A549 (cell line): ENCODE data around the gene RCN2. TPM values are rescaled to one million over a fixed set of nuclear protein-coding genes. Genes with fewer than 3 reads are reported as not detected.
"Not testable (repeated sequence)": the region's sequence is repeated elsewhere in the genome, so short reads cannot be mapped to it uniquely, and the experiment has no call there.

Source experiments
- ATAC-seq, 2 experiments: fragments of 200-7000 bp in 1 of 2; fragments of >200 bp in 1 of 2; cut with Nextera tagmentation in 1 of 2; cut with Tn5 transposase in 1 of 2; 3 replicates each; pipeline versions ENCODE4 v1.8.0 to v1.9.1; 2018 to 2020; ENCODE audit warnings: mild to moderate bottlenecking in 1 of 2, moderate library complexity in 1 of 2
- CTCF ChIA-PET: fragments of 300-600 bp; sonication (Branson Sonifier 250); formaldehyde crosslinking; extraction: SDS; loops from one replicate; lab custom pipeline; 2021; ENCODE audit warnings: antibody characterized with exemption, inconsistent platforms; lab: Yijun Ruan, JAX
- POLR2A ChIA-PET: fragments of 350-600 bp; formaldehyde crosslinking; extraction: SDS; loops from one replicate; lab custom pipeline; 2021; ENCODE audit warnings: antibody characterized with exemption, inconsistent platforms; lab: Yijun Ruan, JAX
- DNase-seq, 2 experiments: peaks; one replicate each; pipeline versions ENCODE4 v3.0.0 to v3.0.0-alpha.2; 2011 to 2016; ENCODE audit warnings: low read depth in 1 of 2, low spot score in 1 of 2
- FAIRE-seq: peaks from 2 replicates; lab custom pipeline; 2011; peaks lifted over from hg19 to GRCh38; lab: Jason Lieb, UNC
- H3K27ac ChIP-seq, 2 experiments: fragments of >200 bp; sonication (Bioruptor Twin); formaldehyde crosslinking; 3 replicates each; pipeline ENCODE4 v1.5.1; 2016 to 2017
- H3K4me1 ChIP-seq: fragments of >200 bp; sonication (Bioruptor Twin); formaldehyde crosslinking; 3 replicates; pipeline ENCODE4 v1.6.1; 2016
- H3K4me2 ChIP-seq: fragments of >200 bp; sonication (Bioruptor Twin); formaldehyde crosslinking; 3 replicates; pipeline ENCODE4 v1.6.1; 2016
- H3K4me3 ChIP-seq: fragments of >200 bp; sonication (Bioruptor Twin); formaldehyde crosslinking; 3 replicates; pipeline ENCODE4 v1.5.1; 2016
- H3K9me3 ChIP-seq: fragments of >200 bp; sonication (Bioruptor Twin); formaldehyde crosslinking; 3 replicates; pipeline ENCODE4 v1.6.1; 2016
- ATOH8 ChIP-seq: fragments of 250-450 bp; sonication (Bioruptor Pico); IDR thresholded peaks from 2 replicates; pipeline ENCODE4 v1.5.0; 2020; ENCODE audit warnings: low read depth, mild to moderate bottlenecking, moderate library complexity
- CBX2 ChIP-seq: fragments of 200-600 bp; sonication (generic); IDR thresholded peaks from 2 replicates; pipeline ENCODE4 v1.6.1; 2016; ENCODE audit warnings: low read depth, mild to moderate bottlenecking, borderline replicate concordance
- CHD2 ChIP-seq: fragments of 150-350 bp; IDR thresholded peaks from 2 replicates; pipeline ENCODE4 v1.6.1; 2014; ENCODE audit warnings: low read length; ENCODE audit not compliant: partially characterized antibody
- CHD4 ChIP-seq: fragments of 200-600 bp; sonication (generic); IDR thresholded peaks from 2 replicates; pipeline ENCODE4 v1.6.1; 2016; ENCODE audit warnings: antibody characterized with exemption, mild to moderate bottlenecking, borderline replicate concordance
- E2F6 ChIP-seq: IDR thresholded peaks from 2 replicates; pipeline ENCODE4 v1.6.1; 2012; ENCODE audit warnings: low read depth, borderline replicate concordance
- EP300 ChIP-seq, 2 experiments: fragments of >200 bp; sonication (Bioruptor Twin); formaldehyde crosslinking; IDR thresholded peaks; 2 replicates in 1 of 2; 3 replicates in 1 of 2; pipeline ENCODE4 v1.6.1; 2016 to 2017
- ESRRA ChIP-seq: fragments of 150-350 bp; IDR thresholded peaks from 2 replicates; pipeline ENCODE4 v1.6.1; 2014; ENCODE audit warnings: mild to moderate bottlenecking, low read length, borderline replicate concordance
- FOXS1 ChIP-seq: fragments of 250-450 bp; sonication (Bioruptor Pico); IDR thresholded peaks from 2 replicates; pipeline ENCODE4 v1.5.0; 2020; ENCODE audit warnings: mild to moderate bottlenecking, moderate library complexity
- HOXA7 ChIP-seq: fragments of 250-450 bp; sonication (Bioruptor Pico); IDR thresholded peaks from 2 replicates; pipeline ENCODE4 v1.5.0; 2020; ENCODE audit warnings: mild to moderate bottlenecking, moderate library complexity
- JUNB ChIP-seq: fragments of >200 bp; sonication (Bioruptor Twin); formaldehyde crosslinking; IDR thresholded peaks from 2 replicates; pipeline ENCODE4 v1.6.1; 2016
- KDM1A ChIP-seq: fragments of 200-600 bp; sonication (generic); IDR thresholded peaks from 2 replicates; pipeline ENCODE4 v1.6.1; 2016; ENCODE audit warnings: low read depth, mild to moderate bottlenecking
- MYC ChIP-seq: IDR thresholded peaks from 2 replicates; pipeline ENCODE4 v1.6.1; 2012; ENCODE audit warnings: mild to moderate bottlenecking, inconsistent platforms, low read length, improper control_type of control experiment, borderline replicate concordance
- RAD21 ChIP-seq, 2 experiments: fragments of >200 bp in 1 of 2; sonication (Bioruptor Twin) in 1 of 2; formaldehyde crosslinking in 1 of 2; IDR thresholded peaks in 1 of 2; conservative IDR thresholded peaks in 1 of 2; 2 replicates in 1 of 2; 3 replicates in 1 of 2; pipeline ENCODE4 v1.6.1; 2012 to 2018; ENCODE audit warnings: inconsistent platforms in 1 of 2
- RNF2 ChIP-seq: fragments of 200-600 bp; sonication (generic); IDR thresholded peaks from 2 replicates; pipeline ENCODE4 v1.6.1; 2016; ENCODE audit warnings: low read depth, mild to moderate bottlenecking, antibody characterized with exemption, moderate library complexity, borderline replicate concordance
- SREBF2 ChIP-seq: fragments of 450-650 bp; IDR thresholded peaks from 2 replicates; pipeline ENCODE4 v1.6.1; 2014; ENCODE audit warnings: mild to moderate bottlenecking, moderate library complexity
- WGBS: methylation state at CpG from one replicate; pipeline ENCODE4 v1.1.6; 2017; ENCODE audit errors: missing lambda C conversion rate; 5-methylcytosine and 5-hydroxymethylcytosine counted together
- polyA plus RNA-seq, 4 experiments: library from polyadenylated mRNA; depleted of rRNA in 3 of 4; stranded (reverse); fragments of >200 nt; fragmentation: RNase III in 1 of 4; extraction: RNeasy Plus Mini Kit Qiagen cat#74134 plus additional on column Dnase treatment in 1 of 4; gene quantifications; 2 replicates in 3 of 4; 3 replicates in 1 of 4; pipeline ENCODE4 v1.2.3, GENCODE V29; 2011 to 2017

Gene RCN2
- polyA plus RNA-seq, 2 of the 4 experiments (the other 2 are of a cell fraction) = 81.3 to 152 TPM

GRCh38 chr15:76894174-76894573 lies 37.4 kb upstream of the RCN2 start:
- DNase-seq = no peak
- H3K4me3 ChIP-seq = no peak overlapping the region
- TF ChIP-seq EP300 (IDR thresholded peaks at IDR 0.05) (no peak), RAD21 (conservative IDR thresholded peaks at IDR 0.05 in 1 of 2, IDR thresholded peaks at IDR 0.05 in 1 of 2) (no peak), SREBF2 (no peak), CHD2 (no peak), FOXS1 (no peak), ESRRA (no peak), CHD4 (no peak), JUNB (no peak), CBX2 (no peak)
- TF ChIP-seq, all 56 proteins: peak for 0
- Histone ChIP-seq H3K4me2 (no peak overlapping the region), H3K27ac (no peak overlapping the region), H3K4me1 (no peaks in the 10 kb centered on the region), H3K9me3 (no peaks in the 10 kb centered on the region)
- POLR2A ChIA-PET = no interaction called here
- FAIRE-seq (no peak), ATAC-seq (no peak)
- CTCF ChIA-PET = interaction anchor here (0.6 kb wide), 2 partner anchors 45 to 54 kb away, joined by 3 read pairs; no protein-coding TSS in a partner anchor
- WGBS = 93% methylated on average over 2 of the region's 2 CpGs

GRCh38 chr15:76898102-76898501 lies 33.4 kb upstream of the RCN2 start:
- no peak overlapping the region for H3K27ac ChIP-seq
- H3K4me2 ChIP-seq = no peak overlapping the region

GRCh38 chr15:76899176-76899930 lies 32.2 kb upstream of the RCN2 start:
- CTCF ChIA-PET = interaction anchor here (1.3 kb wide), 1 partner anchor 32 kb away, joined by 3 read pairs; no protein-coding TSS in a partner anchor
- POLR2A ChIA-PET, H3K27ac ChIP-seq, H3K4me3 ChIP-seq, H3K4me2 ChIP-seq, H3K4me1 ChIP-seq, DNase-seq, FAIRE-seq, ATAC-seq, H3K9me3 ChIP-seq: not testable (repeated sequence)
- WGBS = 94% methylated on average over 28 of the region's 39 CpGs

More at GRCh38 chr15:76898102-76898501, 33.4 kb upstream of the RCN2 start:
- CTCF ChIA-PET = no interaction called here
- ATAC-seq = no peak
- DNase-seq = no peak
- POLR2A ChIA-PET = no interaction called here
- no peaks in the 10 kb centered on the region for H3K4me1 ChIP-seq
- no peak overlapping the region for H3K4me3 ChIP-seq
- no peaks in the 10 kb centered on the region for H3K9me3 ChIP-seq
- TF ChIP-seq E2F6 = no peak
- no peak for TF ChIP-seq MYC
- TF ChIP-seq KDM1A = no peak
- TF ChIP-seq HOXA7 (CRISPR knock-in tag) = no peak
- TF ChIP-seq ATOH8 = no peak
- no peak for TF ChIP-seq RNF2
- WGBS = 91% methylated on average over 4 of the region's 4 CpGs
- FAIRE-seq = no peak

GRCh38 chr15:76899931-76900310 lies 31.6 kb upstream of the RCN2 start:
- H3K4me2 ChIP-seq, ATAC-seq, POLR2A ChIA-PET, FAIRE-seq, H3K4me3 ChIP-seq, H3K4me1 ChIP-seq, CTCF ChIA-PET, H3K27ac ChIP-seq, H3K9me3 ChIP-seq, DNase-seq: not testable (repeated sequence)
- 70% methylated on average over 5 of the region's 6 CpGs for WGBS
